Pancreas (tissue), 10 donors: ENCODE results near the gene IRX5. TPM values are rescaled to one million over a fixed set of nuclear protein-coding genes. Genes with fewer than 3 reads are reported as not detected.

Experiments used
- ATAC-seq, 4 donors: fragments of 200-7000 bp; cut with Tn5 transposase; one replicate each; pipeline versions ENCODE4 v1.8.0 to v1.9.1; 2020; ENCODE audit warnings: mild to moderate bottlenecking in 4 of 4, moderate library complexity in 4 of 4
- DNase-seq, 6 donors: peaks; one replicate each; pipeline ENCODE4 v3.0.0-alpha.2; 2020
- FAIRE-seq: peaks from 2 replicates; lab custom pipeline; 2012; peaks lifted over from hg19 to GRCh38; lab: Jason Lieb, UNC
- H3K27ac ChIP-seq, 4 donors: fragments of 200-600 bp; sonication (generic); 1 replicate in 3 of 4; 2 replicates in 1 of 4; pipeline versions ENCODE4 v1.5.0 to v1.8.0; 2020
- H3K27me3 ChIP-seq, 4 donors: fragments of 200-600 bp; one replicate each; pipeline ENCODE4 v1.8.0; 2021
- H3K36me3 ChIP-seq, 3 donors: fragments of 200-600 bp; sonication (generic) in 1 of 3; one replicate each; pipeline versions ENCODE4 v1.5.0 to v1.8.0; 2020 to 2021
- H3K4me1 ChIP-seq, 3 donors: fragments of 200-600 bp; one replicate each; pipeline ENCODE4 v1.8.0; 2021
- H3K4me3 ChIP-seq, 4 donors: fragments of 200-600 bp; sonication (generic) in 2 of 4; one replicate each; pipeline versions ENCODE4 v1.5.0 to v1.8.0; 2020 to 2021
- H3K9me3 ChIP-seq, 4 donors: fragments of 200-600 bp; one replicate each; pipeline ENCODE4 v1.8.0; 2021
- CTCF ChIP-seq, 4 donors: fragments of 200-600 bp; sonication (generic) in 3 of 4; IDR thresholded peaks; one replicate each; pipeline versions ENCODE4 v1.5.0 to v1.8.0; 2021; ENCODE audit warnings: antibody characterized with exemption in 4 of 4
- WGBS, 2 donors: extraction: QIAGEN DNeasy Blood & Tissue Kit; methylation state at CpG; one replicate each; pipeline ENCODE4 v1.1.7; 2013; 5-methylcytosine and 5-hydroxymethylcytosine counted together
- intact Hi-C, 3 donors: fragments of 100-400 bp; cut with DNase I; formaldehyde crosslinking; loops; one replicate each; pipeline versions ENCODE4 v1.11.1 to v1.14.2; 2022
- polyA plus RNA-seq, 2 donors: library from polyadenylated mRNA; stranded (reverse); fragments of 200-250 nt; gene quantifications; one replicate each; pipeline ENCODE4 v1.2.3, GENCODE V29; 2013
- total RNA-seq, 6 donors: library from RNA; stranded (reverse); fragmentation: NEBNext Ultra II Directional in 4 of 6; extraction: Animal tissue kit (Norgen Biotek cat#: 25700) in 4 of 6; gene quantifications; one replicate each; pipeline versions ENCODE4 v1.2.1 to v1.2.4, GENCODE V29; 2021 to 2023
- donor health status: healthy with polysubstance abuse.
- donor health status: DM: no; HTN: no; CAD: no; lungs with moderate emphysema.
- donor health status: DM: no; HTN: no; CAD: no.
- donor health status: control.
- donor health status: control.
- donor health status: Bipolar disorder and iron deficiency.
- donor health status: DM: yes; HTN: yes; CAD: no.
- donor health status: DM: no; HTN: no; CAD: no.
- donor health status: DM: no; HTN: no; CAD: no.
- donor health status: DM: yes; HTN: yes; CAD: no.

IRX5 gene
- total and polyA plus RNA-seq, 8 donors, result 0.12 to 0.85 (median 0.20) TPM; not detected in 2

DNA sequence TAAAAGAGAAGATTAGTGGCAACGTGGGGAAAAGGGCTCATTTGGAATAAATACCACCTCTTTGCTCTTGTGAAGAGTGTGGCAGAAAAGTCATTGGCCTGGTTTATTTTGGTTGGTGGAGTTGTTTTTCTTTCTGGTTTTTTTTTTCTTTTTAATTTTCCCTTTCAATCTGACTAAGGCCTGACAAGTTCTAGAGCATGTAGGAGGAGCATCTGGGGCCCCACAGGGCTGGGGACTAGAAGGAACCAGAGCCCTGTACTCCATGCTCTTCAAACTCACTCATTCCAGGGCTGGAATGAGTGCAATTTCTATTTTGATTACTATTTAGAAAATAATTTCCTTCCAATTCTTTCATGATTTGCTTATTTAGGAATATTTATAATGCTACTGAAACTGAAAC, 13.3 kb downstream of the IRX5 start:
- H3K27ac ChIP-seq, result no peak overlapping the region
- ATAC-seq, result no peak
- no peaks in the 10 kb centered on the region for H3K36me3 ChIP-seq
- 48 to 64% methylated on average over 1 of the region's 1 CpG for WGBS, 2 donors
- H3K27me3 ChIP-seq, result peaks cover 0 to 28% (median 6%) of the 10 kb centered on the region in 4 donors
- DNase-seq, result no peak
- TF ChIP-seq CTCF (IDR thresholded peaks at IDR 0.05), result no peak
- FAIRE-seq, result no peak
- H3K4me1 ChIP-seq, result no peaks in the 10 kb centered on the region
- intact Hi-C loops, result loop anchor here in 1 of 3 donors (10.0 kb wide), 1 partner anchor 659 kb away; the partner anchor contains the start of gene IRX3
- no peaks in the 10 kb centered on the region for H3K9me3 ChIP-seq
- H3K4me3 ChIP-seq, result no peak overlapping the region

DNA sequence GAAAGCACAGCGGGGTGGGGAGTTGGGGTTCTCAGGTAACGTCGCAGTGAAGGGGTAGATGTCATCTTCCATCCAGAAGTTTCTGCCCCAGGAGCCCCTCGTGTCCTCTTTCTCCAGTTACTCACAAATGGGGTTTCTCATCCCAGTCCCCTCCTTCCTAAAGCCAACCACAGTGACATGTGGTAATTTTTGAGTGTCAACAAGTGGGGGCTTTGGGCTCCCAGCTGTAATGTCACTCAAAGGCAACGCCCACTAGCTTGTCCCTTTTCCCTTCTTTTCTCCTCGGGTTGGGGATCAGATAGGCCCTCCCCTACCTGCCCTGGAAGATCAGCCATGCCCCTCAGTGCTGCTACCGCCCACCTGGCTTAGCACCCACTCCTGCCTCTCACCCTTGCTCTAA, 14.4 kb downstream of the IRX5 start:
- Histone ChIP-seq H3K4me3 (no peak overlapping the region), H3K27ac (no peak overlapping the region), H3K9me3 (no peaks in the 10 kb centered on the region), H3K27me3 (peaks cover 0 to 18% (median under 1%) of the 10 kb centered on the region in 4 donors), H3K4me1 (no peaks in the 10 kb centered on the region), H3K36me3 (no peaks in the 10 kb centered on the region)
- ATAC-seq, result no peak
- FAIRE-seq, result no peak
- DNase-seq, result no peak
- 61 to 67% methylated on average over 7 of the region's 7 CpGs for WGBS, 2 donors
- intact Hi-C loops, result loop anchor here in 1 of 3 donors (10.0 kb wide), 1 partner anchor 660 kb away; the partner anchor contains the start of gene IRX3
- no peak for TF ChIP-seq CTCF (IDR thresholded peaks at IDR 0.05)

- ATAC-seq (no peak), FAIRE-seq (no peak), DNase-seq (no peak)
- Histone ChIP-seq H3K9me3 (no peaks in the 10 kb centered on the region), H3K36me3 (no peaks in the 10 kb centered on the region), H3K27me3 (peaks cover 0 to 8% (median 0%) of the 10 kb centered on the region in 4 donors), H3K4me1 (no peaks in the 10 kb centered on the region), H3K27ac (no peak overlapping the region), H3K4me3 (no peak overlapping the region)
- no peak for TF ChIP-seq CTCF (IDR thresholded peaks at IDR 0.05)
- intact Hi-C loops, result loop anchor here in 1 of 3 donors (10.0 kb wide), 1 partner anchor 662 kb away; the partner anchor contains the start of gene IRX3
- WGBS, 2 donors, result 60 to 70% methylated on average over 3 of the region's 3 CpGs
Observed at GRCh38 chr16:54946909-54947308, 16.2 kb downstream of the IRX5 start.

DNA sequence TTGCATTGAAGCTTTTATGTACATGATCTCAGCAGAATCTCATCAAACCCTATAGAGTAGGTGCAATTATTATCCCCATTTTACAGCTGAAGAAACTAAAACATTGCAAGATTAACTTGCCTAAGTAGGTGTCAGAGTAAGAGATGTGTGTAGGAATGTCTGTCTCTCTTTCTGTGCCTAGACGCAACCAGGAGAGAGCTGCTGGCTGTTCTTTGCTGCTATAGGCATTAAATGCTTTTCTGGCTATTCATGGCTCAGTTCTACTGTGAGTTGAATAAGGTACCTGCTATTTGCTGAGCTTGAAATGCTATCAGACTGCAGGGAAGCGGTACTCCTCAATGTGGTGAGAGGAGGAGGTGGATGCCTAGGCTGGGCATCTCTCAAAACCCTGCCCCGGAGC, 17.0 kb downstream of the IRX5 start:
- no peaks in the 10 kb centered on the region for H3K36me3 ChIP-seq
- H3K9me3 ChIP-seq, result no peaks in the 10 kb centered on the region
- intact Hi-C loops, result loop anchor here in 1 of 3 donors (10.0 kb wide), 1 partner anchor 663 kb away; the partner anchor contains the start of gene IRX3
- FAIRE-seq (no peak), DNase-seq (no peak), ATAC-seq (no peak)
- WGBS, 2 donors, result 71 to 72% methylated on average over 3 of the region's 3 CpGs
- H3K4me3 ChIP-seq, result no peak overlapping the region
- H3K27me3 ChIP-seq, result peaks cover 0 to 8% (median 0%) of the 10 kb centered on the region in 4 donors
- no peaks in the 10 kb centered on the region for H3K4me1 ChIP-seq
- H3K27ac ChIP-seq, result no peak overlapping the region
- TF ChIP-seq CTCF (IDR thresholded peaks at IDR 0.05), result no peak

- no peak for TF ChIP-seq CTCF (IDR thresholded peaks at IDR 0.05)
- no peaks in the 10 kb centered on the region for H3K27me3 ChIP-seq
- H3K36me3 ChIP-seq, result no peaks in the 10 kb centered on the region
- H3K4me1 ChIP-seq, result no peaks in the 10 kb centered on the region
- intact Hi-C loops, result no loop called here
- H3K9me3 ChIP-seq, result no peaks in the 10 kb centered on the region
- H3K27ac ChIP-seq, result no peak overlapping the region
- FAIRE-seq (no peak), DNase-seq (no peak), ATAC-seq (no peak)
- H3K4me3 ChIP-seq, result no peak overlapping the region
- WGBS, 2 donors, result 56 to 58% methylated on average over 4 of the region's 4 CpGs
Observed at GRCh38 chr16:54952195-54952594, 21.5 kb downstream of the IRX5 start.
